ENCODE measurements around the gene RBFOX2. TPM values are rescaled to one million over a fixed set of nuclear protein-coding genes. Genes with fewer than 3 reads are reported as not detected.

The RBFOX2 gene
- total and polyA plus RNA-seq, 2 of the 13 experiments (the other 11 are each of a cell fraction or from before 2014, with no cell fraction given): 37.3 to 40.4 TPM

- TF ChIP-seq ZBTB33 (CRISPR knock-in tag; IDR thresholded peaks at IDR 0.05) (no peak), SNRNP70 (IDR thresholded peaks at IDR 0.05; ENCODE audit: low read depth, low read length) (no peak), ZNF101 (CRISPR knock-in tag; IDR thresholded peaks at IDR 0.05; ENCODE audit: borderline replicate concordance, low read depth) (no peak), PBX2 (CRISPR knock-in tag; IDR thresholded peaks at IDR 0.05) (no peak), ELF1 (CRISPR knock-in tag; IDR thresholded peaks at IDR 0.05) (0 out of 2 replicates have a peak, but pooled peaks have one; percentile 31), SRY (CRISPR knock-in tag; IDR thresholded peaks at IDR 0.05) (no peak), FOXP4 (CRISPR knock-in tag; IDR thresholded peaks at IDR 0.05) (peak; percentile 40; the same call in 1 of the 2 replicates), ZNF24 (IDR thresholded peaks at IDR 0.05) (no peak), ZNF792 (CRISPR knock-in tag; IDR thresholded peaks at IDR 0.05) (peak; percentile 92), ZMYM2 (CRISPR knock-in tag; IDR thresholded peaks at IDR 0.05) (no peak), FOXO4 (CRISPR knock-in tag; conservative IDR thresholded peaks at IDR 0.05) (no peak), ZNF382 (CRISPR knock-in tag; IDR thresholded peaks at IDR 0.05; ENCODE audit: borderline replicate concordance) (no peak), SNAPC2 (CRISPR knock-in tag; IDR thresholded peaks at IDR 0.05) (no peak), ZNF7 (CRISPR knock-in tag; IDR thresholded peaks at IDR 0.05) (no peak), DMAP1 (CRISPR knock-in tag; IDR thresholded peaks at IDR 0.05) (peak; percentile 53; the same call in 1 of the 2 replicates), MXI1 (IDR thresholded peaks at IDR 0.05; ENCODE audit: borderline replicate concordance, low read depth, low read length) (peak; percentile 71; the same call in 1 of the 3 replicates), ZIK1 (CRISPR knock-in tag; IDR thresholded peaks at IDR 0.05; ENCODE audit: borderline replicate concordance, low read depth) (0 out of 2 replicates have a peak, but pooled peaks have one; percentile 26), RARG (CRISPR knock-in tag; IDR thresholded peaks at IDR 0.05; ENCODE audit: low read depth) (no peak)
- TF ChIP-seq, protein P1, sequence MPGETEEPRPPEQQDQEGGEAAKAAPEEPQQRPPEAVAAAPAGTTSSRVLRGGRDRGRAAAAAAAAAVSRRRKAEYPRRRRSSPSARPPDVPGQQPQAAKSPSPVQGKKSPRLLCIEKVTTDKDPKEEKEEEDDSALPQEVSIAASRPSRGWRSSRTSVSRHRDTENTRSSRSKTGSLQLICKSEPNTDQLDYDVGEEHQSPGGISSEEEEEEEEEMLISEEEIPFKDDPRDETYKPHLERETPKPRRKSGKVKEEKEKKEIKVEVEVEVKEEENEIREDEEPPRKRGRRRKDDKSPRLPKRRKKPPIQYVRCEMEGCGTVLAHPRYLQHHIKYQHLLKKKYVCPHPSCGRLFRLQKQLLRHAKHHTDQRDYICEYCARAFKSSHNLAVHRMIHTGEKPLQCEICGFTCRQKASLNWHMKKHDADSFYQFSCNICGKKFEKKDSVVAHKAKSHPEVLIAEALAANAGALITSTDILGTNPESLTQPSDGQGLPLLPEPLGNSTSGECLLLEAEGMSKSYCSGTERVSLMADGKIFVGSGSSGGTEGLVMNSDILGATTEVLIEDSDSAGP (CRISPR knock-in tag; IDR thresholded peaks at IDR 0.05; ENCODE audit: borderline replicate concordance): 0 out of 2 replicates have a peak, but pooled peaks have one; percentile 15
- TF ChIP-seq, protein P2, sequence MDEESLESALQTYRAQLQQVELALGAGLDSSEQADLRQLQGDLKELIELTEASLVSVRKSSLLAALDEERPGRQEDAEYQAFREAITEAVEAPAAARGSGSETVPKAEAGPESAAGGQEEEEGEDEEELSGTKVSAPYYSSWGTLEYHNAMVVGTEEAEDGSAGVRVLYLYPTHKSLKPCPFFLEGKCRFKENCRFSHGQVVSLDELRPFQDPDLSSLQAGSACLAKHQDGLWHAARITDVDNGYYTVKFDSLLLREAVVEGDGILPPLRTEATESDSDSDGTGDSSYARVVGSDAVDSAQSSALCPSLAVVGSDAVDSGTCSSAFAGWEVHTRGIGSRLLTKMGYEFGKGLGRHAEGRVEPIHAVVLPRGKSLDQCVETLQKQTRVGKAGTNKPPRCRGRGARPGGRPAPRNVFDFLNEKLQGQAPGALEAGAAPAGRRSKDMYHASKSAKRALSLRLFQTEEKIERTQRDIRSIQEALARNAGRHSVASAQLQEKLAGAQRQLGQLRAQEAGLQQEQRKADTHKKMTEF (CRISPR knock-in tag; IDR thresholded peaks at IDR 0.05): no peak; the same call in 1 of the 2 replicates
Observed at GRCh38 chr22:36028646-36029405, at the start of gene RBFOX2 (continued).
